Heart right ventricle (tissue), 16 donors: ENCODE data around the gene LARP4. TPM values are rescaled to one million over a fixed set of nuclear protein-coding genes. Genes with fewer than 3 reads are reported as not detected.
"Not testable (repeated sequence)": the region's sequence is repeated elsewhere in the genome, so short reads cannot be mapped to it uniquely, and the experiment has no call there.

Experiments used
- ATAC-seq, 8 donors: fragments of 200-7000 bp; cut with Tn5 transposase; one replicate each; pipeline ENCODE4 v1.9.1; 2020; ENCODE audit warnings: mild to moderate bottlenecking in 8 of 8, moderate library complexity in 8 of 8, moderate number of reproducible peaks in 1 of 8
- DNase-seq, 2 donors: peaks; one replicate each; pipeline ENCODE4 v3.0.0-alpha.2; 2020
- H3K27ac ChIP-seq, 10 donors: fragments of 200-600 bp; sonication (generic) in 2 of 10; one replicate each; pipeline versions ENCODE4 v1.5.0 to v1.8.0; 2020 to 2022; ENCODE audit warnings: mild to moderate bottlenecking in 3 of 10
- H3K27me3 ChIP-seq, 7 donors: fragments of 200-600 bp; one replicate each; pipeline ENCODE4 v1.8.0; 2021 to 2022; ENCODE audit warnings: mild to moderate bottlenecking in 2 of 7
- H3K36me3 ChIP-seq, 9 donors: fragments of 200-600 bp; sonication (generic) in 1 of 9; one replicate each; pipeline versions ENCODE4 v1.5.0 to v1.8.0; 2020 to 2022; ENCODE audit warnings: mild to moderate bottlenecking in 2 of 9
- H3K4me1 ChIP-seq, 9 donors: fragments of 200-600 bp; sonication (generic) in 1 of 9; one replicate each; pipeline versions ENCODE4 v1.5.0 to v1.8.0; 2020 to 2022; ENCODE audit warnings: mild to moderate bottlenecking in 4 of 9
- H3K4me3 ChIP-seq, 10 donors: fragments of 200-600 bp; sonication (generic) in 2 of 10; one replicate each; pipeline versions ENCODE4 v1.5.0 to v1.8.0; 2020 to 2022; ENCODE audit warnings: mild to moderate bottlenecking in 7 of 10, moderate library complexity in 2 of 10
- H3K9me3 ChIP-seq, 11 donors: fragments of 200-600 bp in 10 of 11; sonication (generic) in 2 of 11; one replicate each; pipeline versions ENCODE4 v1.5.0 to v1.8.0; 2013 to 2022; ENCODE audit warnings: mild to moderate bottlenecking in 2 of 11, control low read depth in 1 of 11, moderate library complexity in 1 of 11
- WGBS, 2 donors: extraction: QIAGEN DNeasy Blood & Tissue Kit; methylation state at CpG; one replicate each; pipeline ENCODE4 v1.1.7; 2013; ENCODE audit warnings: inconsistent platforms in 1 of 2; 5-methylcytosine and 5-hydroxymethylcytosine counted together
- intact Hi-C, 10 donors: fragments of 100-400 bp; cut with DNase I; formaldehyde crosslinking; loops; one replicate each; pipeline versions ENCODE4 v1.11.1 to v1.14.2; 2022
- polyA plus RNA-seq, 2 donors: library from polyadenylated mRNA; stranded (reverse); fragments of 200-250 nt; gene quantifications; one replicate each; pipeline ENCODE4 v1.2.3, GENCODE V29; 2013
- total RNA-seq, 10 donors: library from RNA; stranded (reverse); fragmentation: NEBNext Ultra II Directional in 3 of 10; extraction: Animal tissue kit (Norgen Biotek cat#: 25700) in 3 of 10; gene quantifications; one replicate each; pipeline versions ENCODE4 v1.2.1 to v1.2.4, GENCODE V29; 2021 to 2023
- TF ChIP-seq, protein P1 (sequence below), 9 donors: fragments of 200-600 bp; sonication (generic) in 2 of 9; IDR thresholded peaks; one replicate each; pipeline versions ENCODE4 v1.5.0 to v1.8.0; 2021 to 2022; ENCODE audit warnings: antibody characterized with exemption in 9 of 9, mild to moderate bottlenecking in 5 of 9, moderate library complexity in 1 of 9
- donor health status: Arrhythmogenic right ventricular cardiomyopathy.
- donor health status: ischemic (EF 13 %, LVEDD 7.1; RV severe dilation, severe dysfunction).
- donor health status: healthy with polysubstance abuse.
- donor health status: DM: no; HTN: yes; CAD: no.
- donor health status: DM: no; HTN: no; CAD: no.
- donor health status: ischemic (EF 25% LVEDD 6.9; RV normal size, moderate dysfunction).
- donor health status: ischemic (EF 25% LVEDD 5.7; RV mildly dilated, moderate dysfunction).
- donor health status: healthy.
- donor health status: DM: yes; HTN: yes; CAD: no.
- donor health status: Ischemic cardiomyopathy.
- donor health status: ischemic (EF 35%, LVEDD 5.7; RV mildly dilated, moderate dysfunction).
- donor health status: nonischemic (EF 11% LVEDD 7.7; RV severe dilation, severe dysfunction).
- donor health status: DM: yes; HTN: yes; CAD: no.
- donor health status: PGD.
- donor health status: ischemic (EF 29% LVEDD 5.4; RV normal size, mild dysfunction).
- donor health status: nonischemic (EF 23%, LVEDD 6.1; RV moderate dilation, normal function).

Gene LARP4
- total and polyA plus RNA-seq, 12 donors: 6.9 to 75.7 (median 58.4) TPM

DNA sequence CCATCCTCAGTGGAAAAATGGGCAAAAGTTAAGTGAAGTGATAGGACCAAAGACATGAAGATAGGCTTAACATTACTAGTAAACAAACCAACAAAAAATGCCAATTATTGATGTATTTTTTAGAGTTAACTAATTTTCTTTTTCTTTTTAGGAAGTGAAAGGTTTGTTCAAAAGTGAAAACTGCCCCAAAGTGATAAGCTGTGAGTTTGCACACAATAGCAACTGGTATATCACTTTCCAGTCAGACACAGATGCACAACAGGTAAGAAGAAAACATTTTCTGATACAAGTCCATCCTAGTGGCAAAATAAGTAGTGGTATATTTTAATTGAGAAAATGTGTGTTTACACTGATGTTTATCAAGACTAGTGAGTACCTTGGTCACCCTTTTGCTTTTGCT is 39.6 kb downstream of the LARP4 start:
- no peak overlapping the region for H3K27ac ChIP-seq
- intact Hi-C loops: no loop called here
- no peaks in the 10 kb centered on the region for H3K27me3 ChIP-seq
- TF ChIP-seq, protein P1, sequence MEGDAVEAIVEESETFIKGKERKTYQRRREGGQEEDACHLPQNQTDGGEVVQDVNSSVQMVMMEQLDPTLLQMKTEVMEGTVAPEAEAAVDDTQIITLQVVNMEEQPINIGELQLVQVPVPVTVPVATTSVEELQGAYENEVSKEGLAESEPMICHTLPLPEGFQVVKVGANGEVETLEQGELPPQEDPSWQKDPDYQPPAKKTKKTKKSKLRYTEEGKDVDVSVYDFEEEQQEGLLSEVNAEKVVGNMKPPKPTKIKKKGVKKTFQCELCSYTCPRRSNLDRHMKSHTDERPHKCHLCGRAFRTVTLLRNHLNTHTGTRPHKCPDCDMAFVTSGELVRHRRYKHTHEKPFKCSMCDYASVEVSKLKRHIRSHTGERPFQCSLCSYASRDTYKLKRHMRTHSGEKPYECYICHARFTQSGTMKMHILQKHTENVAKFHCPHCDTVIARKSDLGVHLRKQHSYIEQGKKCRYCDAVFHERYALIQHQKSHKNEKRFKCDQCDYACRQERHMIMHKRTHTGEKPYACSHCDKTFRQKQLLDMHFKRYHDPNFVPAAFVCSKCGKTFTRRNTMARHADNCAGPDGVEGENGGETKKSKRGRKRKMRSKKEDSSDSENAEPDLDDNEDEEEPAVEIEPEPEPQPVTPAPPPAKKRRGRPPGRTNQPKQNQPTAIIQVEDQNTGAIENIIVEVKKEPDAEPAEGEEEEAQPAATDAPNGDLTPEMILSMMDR (IDR thresholded peaks at IDR 0.05): no peak
- DNase-seq: no peak
- no peaks in the 10 kb centered on the region for H3K9me3 ChIP-seq
- H3K4me1 ChIP-seq: peaks cover 0 to 8% (median 4%) of the 10 kb centered on the region in 9 donors
- H3K4me3 ChIP-seq: no peak overlapping the region
- H3K36me3 ChIP-seq: peaks cover 0 to 100% (median 44%) of the 10 kb centered on the region in 9 donors
- ATAC-seq: no peak

DNA sequence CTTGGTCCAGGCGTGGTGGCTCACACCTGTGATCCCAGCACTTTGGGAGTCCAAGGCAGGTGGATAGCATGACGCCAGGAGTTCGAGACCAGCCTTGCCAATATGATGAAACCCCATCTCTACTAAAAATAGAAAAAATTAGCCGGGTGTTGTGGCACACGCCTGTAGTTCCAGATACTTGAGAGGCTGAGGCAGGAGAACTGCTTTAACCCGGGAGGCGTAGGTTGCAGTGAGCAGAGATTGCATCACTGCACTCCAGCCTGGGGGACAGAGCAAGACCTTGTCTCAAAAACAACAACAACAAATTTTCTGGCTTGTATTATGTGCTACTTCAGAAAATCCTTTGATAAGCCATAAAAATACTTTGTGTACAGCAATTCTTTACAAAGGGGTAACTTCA is 41.1 kb downstream of the LARP4 start:
- H3K9me3 ChIP-seq: no peaks in the 10 kb centered on the region
- ATAC-seq (no peak), DNase-seq (no peak)
- TF ChIP-seq, protein P1 (IDR thresholded peaks at IDR 0.05): no peak
- no peak overlapping the region for H3K4me3 ChIP-seq
- H3K4me1 ChIP-seq: peaks cover 0 to 6% (median 0%) of the 10 kb centered on the region in 9 donors
- WGBS, 2 donors: 71 to 73% methylated on average over 7 of the region's 7 CpGs
- H3K36me3 ChIP-seq: peaks cover 0 to 98% (median 43%) of the 10 kb centered on the region in 9 donors
- no peaks in the 10 kb centered on the region for H3K27me3 ChIP-seq
- H3K27ac ChIP-seq: no peak overlapping the region
- intact Hi-C loops: no loop called here

DNA sequence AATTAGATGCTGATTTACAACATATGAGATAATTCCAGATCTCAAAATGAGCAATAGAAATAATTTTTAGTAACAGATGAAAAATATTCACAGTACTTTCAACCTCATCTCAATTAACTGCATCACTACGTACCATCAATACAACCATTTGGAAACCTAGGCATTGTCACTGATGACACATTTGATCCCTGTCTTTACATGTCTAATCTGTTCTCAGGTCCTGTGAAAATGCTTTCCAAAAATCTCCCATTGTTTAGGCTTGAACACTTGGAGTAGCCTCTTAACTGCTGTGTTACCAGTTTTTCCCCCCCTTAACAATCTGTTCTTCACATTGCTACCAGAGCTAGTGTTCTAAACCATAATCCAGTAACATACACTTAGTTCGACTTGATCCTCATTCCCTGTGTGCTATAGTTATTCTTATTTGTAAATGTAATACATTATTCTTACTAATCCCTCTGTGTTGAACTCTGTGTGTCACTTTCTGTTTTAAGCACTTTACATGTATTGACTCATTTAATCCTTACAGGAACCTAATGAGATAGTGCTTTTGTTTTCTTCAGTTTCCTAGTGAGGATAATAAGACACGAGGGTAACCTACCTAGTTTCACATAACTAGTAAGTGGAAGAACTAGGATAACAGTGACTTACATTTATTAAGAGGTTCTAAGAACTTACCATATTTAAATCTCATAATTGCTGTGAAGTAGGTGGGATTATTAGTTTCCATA is 41.7 kb downstream of the LARP4 start:
- H3K36me3 ChIP-seq: peaks cover 0 to 98% (median 41%) of the 10 kb centered on the region in 9 donors
- TF ChIP-seq, protein P1 (IDR thresholded peaks at IDR 0.05): no peak
- no peak overlapping the region for H3K27ac ChIP-seq
- no peak overlapping the region for H3K4me3 ChIP-seq
- no peaks in the 10 kb centered on the region for H3K27me3 ChIP-seq
- H3K4me1 ChIP-seq: peaks cover 0 to under 1% (median 0%) of the 10 kb centered on the region in 9 donors
- H3K9me3 ChIP-seq: no peaks in the 10 kb centered on the region
- DNase-seq: no peak
- 80 to 88% methylated on average over 3 of the region's 3 CpGs for WGBS, 2 donors
- intact Hi-C loops: no loop called here
- no peak for ATAC-seq

DNA sequence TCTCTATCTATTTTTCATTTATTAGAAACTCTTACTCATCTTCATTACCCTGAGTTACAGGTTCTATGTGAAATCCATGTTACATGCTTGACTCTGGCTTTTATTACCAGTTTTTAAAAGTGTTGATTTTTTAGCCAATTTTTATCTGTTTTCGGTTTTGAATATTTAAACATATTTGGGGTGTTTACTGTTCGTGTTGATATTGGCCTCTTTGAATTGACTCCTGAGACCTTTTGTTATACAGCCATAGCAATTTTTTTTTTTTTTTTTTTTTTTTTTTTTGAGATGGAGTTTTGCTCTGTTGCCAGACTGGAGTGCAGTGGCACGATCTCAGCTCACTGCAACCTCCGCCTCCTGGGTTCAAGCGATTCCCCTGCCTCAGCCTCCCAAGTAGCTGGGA is 49.0 kb downstream of the LARP4 start:
- H3K27ac ChIP-seq, intact Hi-C loops, DNase-seq, H3K9me3 ChIP-seq, H3K27me3 ChIP-seq, ATAC-seq, H3K4me3 ChIP-seq: not testable (repeated sequence)
- 78 to 84% methylated on average over 5 of the region's 5 CpGs for WGBS, 2 donors
- peaks cover 0 to 15% (median 0%) of the 10 kb centered on the region in 9 donors for H3K4me1 ChIP-seq
- peaks cover 0 to 93% (median 18%) of the 10 kb centered on the region in 9 donors for H3K36me3 ChIP-seq

DNA sequence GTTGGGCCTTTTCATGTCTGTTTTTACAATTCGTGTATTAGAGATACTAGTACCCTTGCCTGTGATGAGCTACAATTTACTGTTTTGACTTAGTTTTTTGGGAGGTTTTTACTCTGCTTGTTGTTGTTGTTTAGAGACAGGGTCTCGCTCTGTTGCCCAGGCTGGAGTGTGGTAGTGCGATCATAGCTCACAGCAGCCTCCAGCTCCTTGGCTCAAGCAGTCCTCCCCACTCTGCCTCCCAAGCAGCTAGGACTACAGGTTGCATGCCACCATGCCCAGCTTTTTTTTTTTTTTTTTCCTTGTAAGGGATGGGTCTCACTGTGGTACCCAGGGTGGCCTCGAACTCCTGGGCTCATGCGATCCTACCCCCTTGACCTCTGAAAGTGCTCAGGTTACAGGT is 52.1 kb downstream of the LARP4 start:
- DNase-seq (no peak), ATAC-seq (no peak)
- H3K9me3 ChIP-seq: no peaks in the 10 kb centered on the region
- no peak overlapping the region for H3K4me3 ChIP-seq
- peak overlapping the region in 7 of 10 donors; percentile 12 to 76 (median 49) for H3K27ac ChIP-seq
- peaks cover 0 to 15% (median 0%) of the 10 kb centered on the region in 9 donors for H3K4me1 ChIP-seq
- WGBS, 2 donors: 96 to 98% methylated on average over 5 of the region's 5 CpGs
- H3K27me3 ChIP-seq: no peaks in the 10 kb centered on the region
- TF ChIP-seq, protein P1 (IDR thresholded peaks at IDR 0.05): no peak
- intact Hi-C loops: no loop called here
- H3K36me3 ChIP-seq: peaks cover 0 to 97% (median 7%) of the 10 kb centered on the region in 9 donors
